HuH-7.5 (cell line): ENCODE data around the gene SLC5A11.

Source experiments
- DNase-seq: peaks from one replicate; pipeline ENCODE4 v3.0.0; 2011; ENCODE audit warnings: low spot score

SLC5A11 gene

DNA sequence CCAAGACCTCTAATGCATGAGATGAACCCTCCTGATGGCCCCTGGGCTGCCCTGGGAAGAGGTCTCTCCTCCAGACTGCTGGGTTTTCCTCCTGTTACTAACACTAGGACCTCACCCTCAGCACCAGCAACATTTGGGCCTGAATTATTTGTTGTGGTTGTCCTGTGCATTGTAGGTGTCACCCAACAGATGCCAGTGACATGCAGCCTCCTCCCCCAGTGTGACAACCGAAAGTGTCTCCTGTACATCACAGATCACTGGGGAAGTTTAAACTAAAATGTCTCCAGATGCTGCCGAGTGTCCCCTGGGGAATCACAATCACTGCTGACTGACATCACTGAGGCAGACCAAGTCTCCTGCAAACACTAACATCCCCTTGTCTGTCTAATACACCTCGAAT, 74.8 kb downstream of the SLC5A11 start:
- DNase-seq: no peak

DNA sequence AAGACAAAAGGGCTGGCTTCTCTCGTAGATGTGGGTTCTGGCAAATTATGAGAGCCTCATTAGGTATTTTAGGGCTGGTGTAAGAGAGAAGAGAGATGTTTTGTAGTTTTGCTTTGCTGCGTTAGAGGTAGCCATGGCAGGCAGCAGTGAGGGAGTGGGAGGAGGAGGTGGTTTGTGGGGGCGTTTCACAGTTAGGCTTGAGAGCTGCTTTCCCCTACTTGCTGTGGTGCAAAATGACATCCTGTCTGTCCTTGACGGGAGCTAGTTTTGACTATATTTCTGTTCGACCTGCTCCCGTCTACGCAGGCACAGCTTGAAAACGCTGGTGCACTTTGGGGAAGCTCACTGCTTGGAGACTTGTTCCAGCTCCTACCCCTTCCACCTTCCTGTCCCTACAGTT, 75.5 kb downstream of the SLC5A11 start:
- no peak for DNase-seq

- DNase-seq: no peak
Measured at GRCh38 chr16:24925163-24925562, 79.4 kb downstream of the SLC5A11 start.

GRCh38 chr16:24929409-24929808, 83.6 kb downstream of the SLC5A11 start:
- no peak for DNase-seq

- no peak for DNase-seq
Measured at GRCh38 chr16:24930440-24930839, 84.7 kb downstream of the SLC5A11 start.

DNA sequence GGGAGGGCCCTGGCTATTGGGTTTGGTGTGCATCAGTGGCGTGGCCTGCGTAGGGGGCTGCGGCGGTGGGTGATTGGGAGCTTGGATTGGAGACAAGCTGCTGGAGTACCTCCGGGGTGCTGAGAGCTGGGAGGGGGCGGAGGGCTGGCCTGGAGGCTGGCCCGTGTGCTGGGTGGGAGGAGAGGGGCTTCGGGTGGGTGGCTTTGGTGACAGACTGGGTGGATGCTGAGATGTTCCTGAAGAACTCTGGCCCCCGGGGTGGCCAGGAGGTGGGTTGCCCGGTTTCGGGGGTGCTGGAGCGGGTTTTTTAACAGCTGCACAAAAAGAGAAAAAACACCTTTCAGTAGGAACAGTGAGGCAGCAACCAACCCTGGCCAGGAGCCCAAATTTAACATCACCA, 85.3 kb downstream of the SLC5A11 start:
- no peak for DNase-seq

DNA sequence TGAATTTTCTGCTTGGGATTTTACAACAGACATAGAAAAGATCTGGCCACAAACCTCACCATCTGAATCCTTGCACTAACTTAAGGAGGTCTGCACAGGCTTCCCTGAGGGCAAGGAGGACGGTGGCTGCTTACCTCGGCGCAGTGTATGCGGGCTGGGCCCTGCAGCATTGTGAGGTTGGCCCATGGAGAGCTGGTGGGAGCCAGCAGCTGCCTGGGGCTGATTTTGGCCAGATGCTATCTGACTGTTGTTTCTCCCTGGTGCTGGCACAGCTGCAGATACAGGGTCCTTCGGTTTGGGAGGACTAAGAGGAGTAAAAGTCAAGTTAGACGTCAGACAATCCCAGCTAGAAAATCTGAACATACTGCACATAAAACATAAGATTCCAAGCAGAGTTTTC, 89.6 kb downstream of the SLC5A11 start:
- no peak for DNase-seq

DNA sequence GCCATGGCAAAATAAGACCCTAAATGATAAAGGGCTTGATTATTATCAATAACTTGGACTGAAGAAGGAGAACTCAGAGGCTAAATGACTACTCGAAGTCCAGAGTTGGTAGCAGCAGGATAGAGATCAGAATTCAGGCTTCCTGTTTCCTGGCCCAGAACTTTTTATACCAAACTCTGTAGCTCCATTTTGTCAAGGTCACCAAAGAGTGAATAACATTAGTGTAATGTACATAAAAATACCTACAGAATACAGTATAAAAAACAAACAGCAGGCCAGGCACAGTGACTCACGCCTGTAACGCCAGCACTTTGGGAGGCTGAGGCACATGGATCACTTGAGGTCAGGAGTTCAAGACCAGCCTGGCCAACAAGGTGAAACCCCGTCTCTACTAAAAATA, 90.4 kb downstream of the SLC5A11 start:
- no peak for DNase-seq

DNA sequence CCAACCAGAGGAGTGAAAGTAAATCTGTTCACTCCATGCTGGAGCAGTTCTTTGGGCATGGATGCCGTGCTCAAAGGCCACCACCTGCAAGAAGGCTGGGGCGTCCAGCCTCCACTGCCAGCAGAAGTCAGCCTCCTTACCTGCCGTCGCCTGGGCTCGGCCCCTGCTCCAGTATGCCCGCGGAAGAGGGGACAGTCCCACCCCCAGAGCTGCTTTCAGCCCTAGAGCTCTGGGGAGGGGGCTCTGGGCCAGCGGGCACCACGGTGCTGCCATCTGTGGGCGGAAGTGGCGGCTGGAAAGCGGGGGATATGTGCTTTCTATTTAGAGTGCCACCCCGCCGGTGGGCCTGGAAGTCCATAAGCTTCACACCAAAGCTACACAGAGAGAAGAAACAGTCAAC, 93.5 kb downstream of the SLC5A11 start:
- DNase-seq: no peak

- DNase-seq: no peak
Measured at GRCh38 chr16:24939738-24940137, 94.0 kb downstream of the SLC5A11 start.

- no peak for DNase-seq
Measured at GRCh38 chr16:24943471-24943870, 97.7 kb downstream of the SLC5A11 start.

DNA sequence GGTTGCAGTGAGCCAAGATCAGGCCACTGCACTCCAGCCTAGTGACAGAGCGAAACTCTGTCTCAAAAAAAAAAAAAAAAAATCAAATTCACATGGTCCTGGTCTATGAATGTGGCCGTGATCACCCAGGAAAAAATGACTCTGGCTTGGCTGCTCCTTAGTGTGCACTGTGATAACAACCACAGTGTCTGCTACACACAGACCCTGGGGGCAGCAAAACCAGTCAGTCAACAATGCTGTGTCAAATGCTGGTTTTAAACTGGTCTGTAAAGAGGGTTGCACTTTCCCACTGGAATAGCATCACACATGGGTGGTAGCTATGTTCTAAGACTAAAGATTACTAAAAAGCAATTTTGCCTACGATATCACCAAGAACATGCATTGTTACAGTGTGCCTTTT, 98.4 kb downstream of the SLC5A11 start:
- DNase-seq: no peak

DNA sequence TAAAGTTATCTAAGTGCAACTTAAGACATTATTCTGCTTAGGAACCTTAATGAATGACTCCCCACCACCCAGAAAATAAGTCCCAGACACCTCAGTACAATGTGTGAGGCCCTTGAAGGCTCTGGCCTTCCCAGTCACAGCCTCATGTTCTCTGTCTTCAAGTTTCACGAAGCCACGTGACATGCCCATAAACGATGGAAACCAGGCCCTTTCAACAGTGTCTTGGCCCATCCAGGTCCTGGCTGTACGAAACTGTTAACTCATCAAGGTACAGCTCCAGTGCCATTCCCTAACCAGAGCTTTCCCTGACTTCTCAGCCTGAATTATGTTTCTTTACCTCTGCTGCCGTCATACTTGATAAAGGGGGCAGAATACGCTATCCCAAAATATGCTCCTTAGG, 100.4 kb downstream of the SLC5A11 start:
- DNase-seq: no peak

GRCh38 chr16:24950275-24950674, 104.5 kb downstream of the SLC5A11 start:
- DNase-seq: no peak

GRCh38 chr16:24953306-24953705, 107.5 kb downstream of the SLC5A11 start:
- no peak for DNase-seq

DNA sequence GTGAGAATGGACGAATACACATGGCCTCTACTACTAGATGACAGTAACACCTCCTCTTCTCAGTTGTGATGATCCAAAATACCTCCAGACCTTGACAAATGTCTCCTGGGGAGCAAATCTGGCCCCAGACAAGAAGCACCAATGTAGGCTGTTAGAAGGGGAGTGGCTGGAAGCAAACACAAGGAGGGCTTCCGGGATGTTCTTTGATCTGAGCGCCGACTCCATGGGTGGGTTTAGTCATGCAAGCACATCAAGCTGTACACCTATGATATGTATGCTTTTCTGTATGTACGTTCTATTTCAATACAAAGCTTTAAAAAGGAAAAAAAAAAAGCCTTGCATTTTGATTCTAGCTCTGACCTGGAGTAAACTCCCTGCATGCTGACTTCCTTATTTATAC, 108.0 kb downstream of the SLC5A11 start:
- DNase-seq: no peak

DNA sequence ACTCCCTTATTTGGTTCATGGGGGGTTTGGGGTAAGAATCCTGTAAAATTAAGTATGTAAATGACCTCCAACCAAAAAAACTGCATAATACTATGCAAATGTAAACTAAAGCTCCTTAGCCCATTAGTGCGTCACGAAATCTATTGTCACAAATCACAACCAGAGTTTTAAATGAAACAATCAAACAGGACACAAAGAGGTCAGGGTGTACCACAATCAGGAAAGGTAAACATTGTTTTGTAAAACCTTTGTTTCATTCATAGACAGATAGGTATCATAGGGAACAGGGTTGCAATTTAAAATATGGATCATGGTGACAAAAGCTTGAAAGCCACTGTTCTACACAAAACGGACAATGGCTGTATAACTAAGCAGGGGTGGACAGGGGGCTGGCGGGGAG, 108.4 kb downstream of the SLC5A11 start:
- DNase-seq: no peak

DNA sequence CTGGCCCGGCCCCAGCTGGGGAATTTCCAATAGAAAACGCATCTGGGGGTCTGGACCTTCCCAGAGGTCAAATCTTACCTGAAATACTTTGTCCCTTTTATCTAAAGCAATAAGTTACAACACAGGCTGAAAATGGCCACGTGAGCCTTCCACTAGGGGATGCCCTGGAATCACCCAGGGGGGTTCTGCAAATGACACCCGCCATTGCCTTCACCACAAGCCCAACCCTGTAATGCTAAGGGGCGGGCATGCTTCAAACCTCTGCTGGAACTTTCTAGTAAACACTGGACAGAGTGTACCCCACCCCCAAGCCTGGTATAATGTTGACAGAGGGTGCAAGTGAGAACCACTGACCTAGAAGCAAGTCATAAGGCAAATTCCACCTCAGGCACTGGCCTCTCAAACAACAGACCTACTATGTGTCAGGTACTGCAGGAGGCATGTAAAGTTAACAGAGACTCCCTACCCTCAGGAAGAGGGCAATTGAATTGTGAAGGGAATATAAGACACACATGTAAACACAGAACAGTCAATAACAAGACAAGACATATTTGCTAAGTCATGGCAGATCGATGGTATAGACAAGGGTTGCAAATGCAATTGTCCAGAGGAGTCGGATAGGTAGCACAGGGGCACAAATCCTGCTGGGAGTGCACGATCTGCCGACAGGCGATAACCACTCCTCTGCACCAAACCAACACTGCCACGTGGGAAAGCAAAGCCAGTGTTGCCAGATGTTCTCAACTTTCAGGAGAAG, 110.4 kb downstream of the SLC5A11 start:
- no peak for DNase-seq

GRCh38 chr16:24957887-24958286, 112.1 kb downstream of the SLC5A11 start:
- DNase-seq: no peak
